ENCODE results near the gene PITX2.

The PITX2 gene

DNA sequence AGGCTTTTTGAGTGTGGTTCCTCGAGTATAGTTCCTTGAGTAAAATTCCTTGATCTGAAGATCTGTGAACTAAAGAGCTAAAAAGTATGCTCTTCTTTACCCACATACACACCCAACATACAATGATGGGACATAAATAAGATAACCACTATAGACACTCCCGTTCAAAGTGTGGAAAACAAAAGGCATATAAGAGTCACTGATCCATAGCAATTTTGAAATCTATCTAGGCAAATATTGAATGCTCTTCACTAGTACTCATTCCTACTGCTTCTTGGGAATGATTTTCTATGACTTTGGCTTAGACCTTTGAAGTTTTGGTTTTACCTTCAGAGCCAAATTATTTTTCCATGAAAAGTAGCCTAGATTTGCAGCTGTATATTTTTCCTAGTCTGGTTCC is 26.4 kb downstream of the PITX2 start:
- Histone ChIP-seq H3K4me1 (ENCODE audit: control insufficient read depth, insufficient read depth, low read length) (no peaks in the 10 kb centered on the region), H3K9me3 (ENCODE audit: control insufficient read depth, insufficient read depth, low read depth, low read length) (no peaks in the 10 kb centered on the region), H3K4me3 (ENCODE audit: low read depth, low read length) (no peak overlapping the region), H3K27ac (ENCODE audit: extremely low read depth, low read depth, low read length) (no peak overlapping the region), H3K36me3 (ENCODE audit: control insufficient read depth in 2 of 2, insufficient read depth in 1 of 2, low read length in 2 of 2) (no peaks in the 10 kb centered on the region)
- TF ChIP-seq, protein P1, sequence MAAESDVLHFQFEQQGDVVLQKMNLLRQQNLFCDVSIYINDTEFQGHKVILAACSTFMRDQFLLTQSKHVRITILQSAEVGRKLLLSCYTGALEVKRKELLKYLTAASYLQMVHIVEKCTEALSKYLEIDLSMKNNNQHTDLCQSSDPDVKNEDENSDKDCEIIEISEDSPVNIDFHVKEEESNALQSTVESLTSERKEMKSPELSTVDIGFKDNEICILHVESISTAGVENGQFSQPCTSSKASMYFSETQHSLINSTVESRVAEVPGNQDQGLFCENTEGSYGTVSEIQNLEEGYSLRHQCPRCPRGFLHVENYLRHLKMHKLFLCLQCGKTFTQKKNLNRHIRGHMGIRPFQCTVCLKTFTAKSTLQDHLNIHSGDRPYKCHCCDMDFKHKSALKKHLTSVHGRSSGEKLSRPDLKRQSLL (tag by site-specific recombination; IDR thresholded peaks at IDR 0.05), result no peak
- TF ChIP-seq SETDB1 (IDR thresholded peaks at IDR 0.05; ENCODE audit: insufficient read length, low read length), result peak; percentile 17
- POLR2A ChIA-PET, result interaction anchor here (0.6 kb wide), 1 partner anchor 564 kb away, joined by 3 read pairs; no protein-coding TSS in a partner anchor
- CTCF ChIA-PET, result interaction anchor here (1.3 kb wide), 1 partner anchor 10 kb away, joined by 7 read pairs; no protein-coding TSS in a partner anchor

DNA sequence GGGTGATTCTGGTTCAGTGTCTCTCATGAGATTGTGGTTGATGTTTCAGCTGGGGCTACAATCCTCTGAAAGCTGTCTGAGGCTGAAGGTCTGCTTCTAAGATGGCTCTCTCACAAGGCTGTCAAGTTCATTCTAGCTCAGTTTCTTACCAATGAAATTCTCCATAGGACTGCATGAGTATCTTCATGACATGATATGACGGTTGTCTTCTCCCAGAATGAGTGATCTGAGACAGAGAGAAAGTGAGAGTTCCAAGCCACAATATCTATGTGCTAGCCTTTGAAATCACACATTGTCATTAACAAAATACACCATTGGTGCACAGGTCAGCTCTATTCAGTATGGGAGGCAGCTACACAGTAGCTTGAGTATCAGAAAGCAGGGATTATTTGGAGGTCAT is 27.3 kb downstream of the PITX2 start:
- H3K27ac ChIP-seq (ENCODE audit: extremely low read depth, low read depth, low read length), result no peak overlapping the region
- H3K36me3 ChIP-seq (ENCODE audit: control insufficient read depth in 2 of 2, insufficient read depth in 1 of 2, low read length in 2 of 2), result no peaks in the 10 kb centered on the region
- no peaks in the 10 kb centered on the region for H3K4me1 ChIP-seq (ENCODE audit: control insufficient read depth, insufficient read depth, low read length)
- no peak overlapping the region for H3K4me3 ChIP-seq (ENCODE audit: low read depth, low read length)
- TF ChIP-seq ZXDB (tag by site-specific recombination; IDR thresholded peaks at IDR 0.05) (no peak), HOXC10 (CRISPR knock-in tag; IDR thresholded peaks at IDR 0.05) (no peak)
- ChIA-PET POLR2A (no interaction called here), CTCF (no interaction called here)
- no peaks in the 10 kb centered on the region for H3K9me3 ChIP-seq (ENCODE audit: control insufficient read depth, insufficient read depth, low read depth, low read length)

DNA sequence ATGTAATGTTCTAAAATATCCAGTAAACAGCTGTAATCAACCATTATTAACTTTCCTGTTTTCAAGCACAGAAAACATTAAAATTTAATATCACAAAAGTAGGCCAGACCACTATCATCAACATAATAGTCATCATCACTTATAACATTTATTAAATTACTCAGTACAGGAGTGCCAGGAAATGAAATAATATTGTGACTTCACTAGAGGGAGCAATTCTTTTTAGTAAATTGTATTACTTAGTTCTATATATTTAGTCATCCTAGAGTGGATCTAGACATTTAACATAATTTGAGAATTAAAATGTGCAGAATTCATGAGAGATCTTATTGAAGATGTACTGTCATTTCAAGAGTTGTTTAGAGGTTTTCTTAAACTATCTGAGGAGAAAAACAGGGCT is 33.6 kb downstream of the PITX2 start:
- Histone ChIP-seq H3K9me3 (ENCODE audit: control insufficient read depth, insufficient read depth, low read depth, low read length) (no peaks in the 10 kb centered on the region), H3K4me3 (ENCODE audit: low read depth, low read length) (no peak overlapping the region), H3K27ac (ENCODE audit: extremely low read depth, low read depth, low read length) (no peak overlapping the region), H3K4me1 (ENCODE audit: control insufficient read depth, insufficient read depth, low read length) (no peaks in the 10 kb centered on the region), H3K36me3 (ENCODE audit: control insufficient read depth in 2 of 2, insufficient read depth in 1 of 2, low read length in 2 of 2) (no peaks in the 10 kb centered on the region)
- POLR2A ChIA-PET, result no interaction called here
- TF ChIP-seq ZBTB17 (tag by site-specific recombination; IDR thresholded peaks at IDR 0.05), result no peak
- TF ChIP-seq ZNF654 (tag by site-specific recombination; IDR thresholded peaks at IDR 0.05; ENCODE audit: low read depth), result peak; percentile 11; the same call in 1 of the 2 replicates
- TF ChIP-seq ZNF248 (tag by site-specific recombination; IDR thresholded peaks at IDR 0.05), result no peak
- no peak for TF ChIP-seq MYNN (tag by site-specific recombination; IDR thresholded peaks at IDR 0.05; ENCODE audit: borderline replicate concordance)
- no peak for TF ChIP-seq YY2 (tag by site-specific recombination; IDR thresholded peaks at IDR 0.05)
- no peak for TF ChIP-seq ZNF121 (tag by site-specific recombination; IDR thresholded peaks at IDR 0.05)
- TF ChIP-seq ZNF48 (tag by site-specific recombination; IDR thresholded peaks at IDR 0.05), result no peak
- TF ChIP-seq ZNF169 (tag by site-specific recombination; IDR thresholded peaks at IDR 0.05), result no peak
- CTCF ChIA-PET, result no interaction called here

DNA sequence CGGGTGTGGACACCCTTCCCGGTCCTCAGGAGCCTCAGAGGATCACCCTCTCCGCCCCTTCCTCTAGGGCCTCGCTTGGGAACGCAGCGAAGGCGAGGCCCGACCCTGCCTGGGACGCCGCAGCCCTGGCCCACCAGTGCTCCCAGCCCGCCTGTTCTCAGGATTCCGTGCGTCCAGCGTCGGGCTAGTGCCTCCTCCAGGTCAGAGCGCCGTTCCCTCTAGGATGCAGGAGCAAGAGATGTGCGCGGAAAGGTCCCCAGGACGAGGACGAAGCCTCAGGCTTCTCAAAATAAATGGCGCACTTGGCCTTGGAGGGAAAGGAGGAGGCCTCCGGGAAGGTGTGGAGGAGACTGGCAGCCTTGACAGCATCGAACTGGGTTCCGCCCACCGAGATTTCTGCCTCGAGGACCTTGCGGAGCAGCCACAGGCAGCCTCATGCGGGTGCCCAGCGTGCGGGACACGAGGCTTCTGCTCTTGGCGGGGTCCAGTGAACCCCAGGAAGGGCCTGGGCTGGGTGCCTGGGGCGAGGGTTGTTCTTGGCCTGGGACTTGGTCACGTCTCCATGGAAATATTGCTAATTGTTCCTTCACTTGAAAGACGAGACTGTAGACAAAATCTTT is 35.1 kb downstream of the PITX2 start:
- ChIA-PET CTCF (interaction anchor here (0.6 to 2.0 kb wide), 2 partner anchors 371 to 588 kb away, joined by 3 to 6 read pairs; no protein-coding TSS in a partner anchor), POLR2A (no interaction called here)
- H3K27ac ChIP-seq (ENCODE audit: extremely low read depth, low read depth, low read length), result no peak overlapping the region
- H3K4me1 ChIP-seq (ENCODE audit: control insufficient read depth, insufficient read depth, low read length), result no peaks in the 10 kb centered on the region
- no peaks in the 10 kb centered on the region for H3K9me3 ChIP-seq (ENCODE audit: control insufficient read depth, insufficient read depth, low read depth, low read length)
- TF ChIP-seq, protein P2, sequence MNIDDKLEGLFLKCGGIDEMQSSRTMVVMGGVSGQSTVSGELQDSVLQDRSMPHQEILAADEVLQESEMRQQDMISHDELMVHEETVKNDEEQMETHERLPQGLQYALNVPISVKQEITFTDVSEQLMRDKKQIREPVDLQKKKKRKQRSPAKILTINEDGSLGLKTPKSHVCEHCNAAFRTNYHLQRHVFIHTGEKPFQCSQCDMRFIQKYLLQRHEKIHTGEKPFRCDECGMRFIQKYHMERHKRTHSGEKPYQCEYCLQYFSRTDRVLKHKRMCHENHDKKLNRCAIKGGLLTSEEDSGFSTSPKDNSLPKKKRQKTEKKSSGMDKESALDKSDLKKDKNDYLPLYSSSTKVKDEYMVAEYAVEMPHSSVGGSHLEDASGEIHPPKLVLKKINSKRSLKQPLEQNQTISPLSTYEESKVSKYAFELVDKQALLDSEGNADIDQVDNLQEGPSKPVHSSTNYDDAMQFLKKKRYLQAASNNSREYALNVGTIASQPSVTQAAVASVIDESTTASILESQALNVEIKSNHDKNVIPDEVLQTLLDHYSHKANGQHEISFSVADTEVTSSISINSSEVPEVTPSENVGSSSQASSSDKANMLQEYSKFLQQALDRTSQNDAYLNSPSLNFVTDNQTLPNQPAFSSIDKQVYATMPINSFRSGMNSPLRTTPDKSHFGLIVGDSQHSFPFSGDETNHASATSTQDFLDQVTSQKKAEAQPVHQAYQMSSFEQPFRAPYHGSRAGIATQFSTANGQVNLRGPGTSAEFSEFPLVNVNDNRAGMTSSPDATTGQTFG (tag by site-specific recombination; IDR thresholded peaks at IDR 0.05; ENCODE audit: borderline replicate concordance), result no peak
- TF ChIP-seq REPIN1 (tag by site-specific recombination; IDR thresholded peaks at IDR 0.05; ENCODE audit: low read depth) (no peak), ZNF112 (tag by site-specific recombination; IDR thresholded peaks at IDR 0.05) (no peak), TRIM28 (IDR thresholded peaks at IDR 0.05; ENCODE audit: borderline replicate concordance, low read length) (no peak), ZNF354C (tag by site-specific recombination; IDR thresholded peaks at IDR 0.05; ENCODE audit: borderline replicate concordance, low read depth) (no peak), KLF7 (tag by site-specific recombination; IDR thresholded peaks at IDR 0.05; ENCODE audit: borderline replicate concordance) (no peak)
- TF ChIP-seq, protein P3, sequence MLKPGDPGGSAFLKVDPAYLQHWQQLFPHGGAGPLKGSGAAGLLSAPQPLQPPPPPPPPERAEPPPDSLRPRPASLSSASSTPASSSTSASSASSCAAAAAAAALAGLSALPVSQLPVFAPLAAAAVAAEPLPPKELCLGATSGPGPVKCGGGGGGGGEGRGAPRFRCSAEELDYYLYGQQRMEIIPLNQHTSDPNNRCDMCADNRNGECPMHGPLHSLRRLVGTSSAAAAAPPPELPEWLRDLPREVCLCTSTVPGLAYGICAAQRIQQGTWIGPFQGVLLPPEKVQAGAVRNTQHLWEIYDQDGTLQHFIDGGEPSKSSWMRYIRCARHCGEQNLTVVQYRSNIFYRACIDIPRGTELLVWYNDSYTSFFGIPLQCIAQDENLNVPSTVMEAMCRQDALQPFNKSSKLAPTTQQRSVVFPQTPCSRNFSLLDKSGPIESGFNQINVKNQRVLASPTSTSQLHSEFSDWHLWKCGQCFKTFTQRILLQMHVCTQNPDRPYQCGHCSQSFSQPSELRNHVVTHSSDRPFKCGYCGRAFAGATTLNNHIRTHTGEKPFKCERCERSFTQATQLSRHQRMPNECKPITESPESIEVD (tag by site-specific recombination; IDR thresholded peaks at IDR 0.05), result no peak
- H3K36me3 ChIP-seq (ENCODE audit: control insufficient read depth in 2 of 2, insufficient read depth in 1 of 2, low read length in 2 of 2), result no peaks in the 10 kb centered on the region
- H3K4me3 ChIP-seq (ENCODE audit: low read depth, low read length), result no peak overlapping the region
